HG03520 (cell line): ENCODE results near the gene OPN4.

Source experiments
- ATAC-seq: cut with Tn5 transposase; IDR thresholded peaks from one replicate; pipeline ENCODE4 v1.9.1; 2021; ENCODE audit warnings: mild to moderate bottlenecking, moderate library complexity; ENCODE audit not compliant: unreplicated experiment

Gene OPN4

DNA sequence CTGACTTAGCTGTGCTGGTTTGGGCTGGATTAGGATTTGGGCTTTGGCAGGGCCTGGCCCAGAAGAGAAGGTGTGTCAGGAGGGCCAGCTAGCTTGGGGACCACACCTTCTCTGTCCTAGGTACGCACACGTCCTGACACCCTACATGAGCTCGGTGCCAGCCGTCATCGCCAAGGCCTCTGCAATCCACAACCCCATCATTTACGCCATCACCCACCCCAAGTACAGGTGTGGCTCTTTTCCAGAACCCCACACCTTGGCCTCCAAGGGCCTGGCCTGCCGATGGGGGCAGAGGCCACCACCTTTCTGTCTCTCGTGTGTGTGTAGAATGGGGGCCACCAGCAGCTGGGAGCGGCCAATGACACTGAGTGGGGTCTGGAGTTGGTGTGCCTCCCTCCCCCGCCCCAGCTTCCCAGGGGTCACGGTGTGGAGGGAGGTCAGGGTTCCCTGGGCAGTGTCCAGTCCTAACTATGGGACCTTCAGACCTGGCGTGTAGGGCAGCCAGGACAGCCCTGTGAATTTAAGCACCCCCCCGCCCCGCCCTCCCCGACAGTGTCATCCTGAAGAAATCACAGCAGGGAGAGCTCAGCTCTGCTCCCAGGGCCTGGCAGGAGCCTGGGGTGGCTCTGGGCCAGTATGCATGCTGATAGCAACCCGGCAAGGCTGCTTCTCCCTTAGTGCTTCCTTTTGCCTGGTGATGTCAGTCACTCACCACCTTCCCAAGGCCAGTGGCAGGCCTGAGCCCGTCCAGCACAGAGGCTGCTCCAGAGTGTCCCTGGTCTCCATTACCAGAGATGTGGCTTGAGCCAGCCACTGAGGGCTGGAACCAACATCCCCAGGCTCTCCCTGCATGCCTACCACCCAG is 7.0 kb downstream of the OPN4 start:
- no peak for ATAC-seq

- no peak for ATAC-seq
Measured at GRCh38 chr10:86662186-86663045, 8.1 kb downstream of the OPN4 start.

- no peak for ATAC-seq
Measured at GRCh38 chr10:86663046-86663345, 8.6 kb downstream of the OPN4 start.

DNA sequence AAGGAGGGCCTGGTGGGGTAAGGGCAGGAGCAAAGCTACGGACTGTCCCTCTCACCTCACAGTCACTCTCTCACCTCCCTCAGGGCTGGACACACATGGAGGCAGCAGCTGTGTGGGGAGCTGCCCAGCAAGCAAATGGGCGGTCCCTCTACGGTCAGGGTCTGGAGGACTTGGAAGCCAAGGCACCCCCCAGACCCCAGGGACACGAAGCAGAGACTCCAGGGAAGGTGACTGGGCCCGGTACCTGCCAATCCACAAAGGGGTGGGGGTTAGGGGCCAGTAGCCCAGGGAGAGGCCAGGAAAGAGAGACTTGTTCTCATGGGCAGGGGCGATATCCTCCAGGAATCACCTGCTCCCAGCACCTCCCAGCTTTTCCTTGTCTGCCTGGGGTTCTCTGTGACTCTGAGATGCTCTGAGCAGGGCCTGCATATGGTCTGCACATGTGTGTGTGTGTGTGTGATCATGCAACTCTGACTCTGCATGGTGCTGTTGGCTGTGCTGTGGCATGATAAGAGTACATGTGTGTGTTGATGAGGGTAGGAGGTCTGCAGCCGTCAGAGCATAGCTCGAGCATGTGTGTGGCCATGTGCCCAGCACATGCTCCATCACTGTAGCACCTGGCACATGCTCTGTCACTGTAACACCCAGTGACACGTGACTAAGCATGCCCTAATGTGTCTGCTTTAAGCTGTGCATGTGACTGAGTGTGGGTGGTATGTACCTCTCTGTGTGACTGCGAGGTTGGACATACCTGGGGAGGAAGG is 9.4 kb downstream of the OPN4 start:
- no peak for ATAC-seq

- ATAC-seq = no peak
Measured at GRCh38 chr10:86664341-86665217, 10.2 kb downstream of the OPN4 start.

DNA sequence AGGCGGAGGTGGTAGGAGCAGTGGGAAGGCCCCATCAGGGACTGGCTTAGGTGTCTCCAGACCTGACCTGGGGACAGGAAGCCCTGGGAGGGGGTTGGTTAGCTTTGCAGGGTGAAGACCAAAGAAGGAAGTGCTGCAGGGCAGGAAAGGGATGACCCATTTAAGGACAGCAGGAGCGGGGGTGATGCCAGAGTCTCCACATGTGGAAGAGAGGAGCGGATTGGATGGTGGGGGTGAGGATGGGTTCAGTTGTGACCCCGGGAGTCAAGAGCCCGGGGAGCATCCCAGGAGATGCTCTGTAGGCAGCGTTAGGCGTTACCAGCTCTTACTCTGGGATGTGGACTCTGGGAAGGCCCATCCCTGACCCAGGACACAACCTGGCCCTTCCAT is 10.9 kb downstream of the OPN4 start:
- ATAC-seq = no peak

- no peak for ATAC-seq
Measured at GRCh38 chr10:86665868-86666267, 11.5 kb downstream of the OPN4 start.

DNA sequence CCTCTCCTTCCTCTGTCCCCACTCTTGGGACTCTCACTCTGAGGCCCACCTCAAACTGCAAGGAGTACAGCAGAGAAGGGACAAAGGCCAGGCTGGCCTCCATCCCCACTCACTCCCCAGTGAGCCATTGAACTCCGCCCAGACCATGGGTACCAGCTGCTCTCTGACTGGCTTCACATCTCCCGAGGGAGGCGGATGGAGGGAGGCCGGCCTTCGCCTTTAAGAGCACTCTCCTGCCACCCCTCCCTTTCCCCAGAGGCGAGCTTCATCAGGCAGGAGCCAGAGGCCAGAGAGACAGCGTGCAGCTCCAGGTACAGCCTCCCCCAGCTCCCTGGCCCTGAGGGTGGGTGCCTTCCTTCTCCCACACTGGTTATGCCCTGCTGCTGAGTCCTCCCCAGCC is 12.2 kb downstream of the OPN4 start:
- no peak for ATAC-seq

- ATAC-seq = no peak
Measured at GRCh38 chr10:86667421-86668181, 13.3 kb downstream of the OPN4 start.

- ATAC-seq = peak; percentile 48
Measured at GRCh38 chr10:86668297-86669165, 14.2 kb downstream of the OPN4 start, which contains the start of gene LDB3. Gene LDB3, plus strand, starts transcription at chr10:86668511. Its CDS starts 181 bp downstream, at chr10:86668692.

DNA sequence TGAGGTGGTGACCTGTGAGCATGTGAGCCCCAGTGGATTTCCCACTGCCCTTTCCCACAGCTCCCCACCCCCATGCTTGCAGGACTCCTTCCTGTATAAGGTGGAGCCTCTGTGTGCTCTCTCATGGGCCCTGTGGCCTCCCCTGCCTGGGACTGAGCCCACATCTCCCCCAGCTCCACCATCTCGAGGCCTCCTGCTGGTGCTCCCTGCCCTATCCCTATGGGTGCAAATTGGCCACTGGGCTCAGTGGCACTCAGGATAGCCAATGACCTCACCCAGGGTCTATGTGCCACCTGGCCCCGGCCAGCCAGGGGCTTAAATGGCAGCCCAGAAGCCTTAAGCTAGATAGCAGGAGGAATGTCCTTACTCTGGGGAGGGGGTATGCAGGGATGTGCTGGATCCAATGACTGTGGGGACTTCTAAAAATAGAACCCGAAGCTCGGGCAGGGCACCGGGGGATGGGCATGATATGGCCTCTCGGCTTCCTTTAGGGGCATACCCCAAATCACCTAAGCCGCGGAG is 16.0 kb downstream of the OPN4 start:
- no peak for ATAC-seq

DNA sequence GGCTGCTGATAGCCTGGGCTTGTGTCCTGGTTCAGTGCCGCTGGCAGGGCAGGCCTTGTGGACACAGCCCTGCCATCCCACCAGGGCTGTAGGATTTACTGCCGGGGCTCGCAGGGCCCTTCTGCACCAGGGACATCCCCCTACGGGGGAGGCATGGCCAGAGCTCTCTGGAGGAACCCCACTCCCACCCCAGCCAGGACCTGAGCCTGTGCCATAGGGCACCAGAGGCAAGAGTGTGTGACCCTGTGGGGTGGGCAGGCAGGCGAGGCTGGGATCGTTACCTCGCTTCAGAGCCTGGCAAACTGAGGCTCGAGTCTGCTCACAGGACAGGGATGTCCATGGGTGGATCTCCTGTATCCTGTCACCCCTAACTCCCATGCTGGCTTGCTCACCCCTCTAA is 16.5 kb downstream of the OPN4 start:
- ATAC-seq = no peak

DNA sequence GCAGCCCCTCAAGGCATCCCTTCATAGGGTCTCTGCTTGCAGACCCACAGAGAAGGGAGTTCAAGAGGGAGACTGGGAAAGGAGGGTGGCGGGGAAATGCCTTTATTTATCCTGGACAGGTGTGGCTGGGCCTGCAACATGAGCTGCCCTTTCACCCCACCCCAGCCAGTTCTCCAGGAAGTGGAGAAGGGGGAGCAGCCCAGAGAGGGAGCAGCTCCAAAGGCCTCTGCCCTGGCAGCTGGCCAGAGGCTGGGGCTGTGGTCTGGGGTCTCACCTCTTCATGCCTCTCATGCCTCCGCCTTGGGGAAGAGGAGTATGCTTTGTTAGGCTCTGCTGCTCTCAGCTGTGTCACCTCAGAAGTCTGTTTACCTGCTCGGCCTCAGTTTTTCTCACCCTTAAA is 17.1 kb downstream of the OPN4 start:
- ATAC-seq = no peak

GRCh38 chr10:86671985-86672710 is 17.8 kb downstream of the OPN4 start:
- ATAC-seq = no peak

DNA sequence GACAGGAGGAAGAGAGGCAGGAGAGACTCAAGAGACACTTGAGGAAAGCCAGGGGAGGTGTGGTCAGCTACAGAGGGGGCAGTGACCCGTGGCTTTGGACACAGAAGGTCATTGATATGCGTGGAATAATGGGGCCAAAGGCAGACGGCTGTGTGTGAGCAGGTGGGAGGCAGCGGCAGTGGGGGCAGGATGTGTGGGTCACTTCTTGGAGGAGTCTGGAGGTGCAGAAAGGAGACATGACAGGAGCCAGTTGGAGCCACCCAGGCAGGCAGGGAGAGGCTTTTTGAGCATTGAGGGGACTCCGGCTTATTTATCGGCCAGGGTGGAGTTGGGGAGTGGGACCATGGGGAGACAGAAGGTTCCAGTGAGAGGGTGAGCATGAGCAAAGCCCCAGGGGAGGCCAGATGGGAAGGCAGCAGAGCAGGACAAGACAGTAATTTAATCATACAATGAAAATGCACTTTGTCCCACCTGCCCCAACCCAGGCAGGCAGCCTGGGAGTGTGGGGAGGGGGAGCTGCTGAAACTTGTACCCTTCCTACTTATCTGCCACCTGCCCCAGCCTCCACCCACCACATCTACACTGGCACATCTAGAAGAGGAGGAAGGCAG is 19.0 kb downstream of the OPN4 start:
- no peak for ATAC-seq

DNA sequence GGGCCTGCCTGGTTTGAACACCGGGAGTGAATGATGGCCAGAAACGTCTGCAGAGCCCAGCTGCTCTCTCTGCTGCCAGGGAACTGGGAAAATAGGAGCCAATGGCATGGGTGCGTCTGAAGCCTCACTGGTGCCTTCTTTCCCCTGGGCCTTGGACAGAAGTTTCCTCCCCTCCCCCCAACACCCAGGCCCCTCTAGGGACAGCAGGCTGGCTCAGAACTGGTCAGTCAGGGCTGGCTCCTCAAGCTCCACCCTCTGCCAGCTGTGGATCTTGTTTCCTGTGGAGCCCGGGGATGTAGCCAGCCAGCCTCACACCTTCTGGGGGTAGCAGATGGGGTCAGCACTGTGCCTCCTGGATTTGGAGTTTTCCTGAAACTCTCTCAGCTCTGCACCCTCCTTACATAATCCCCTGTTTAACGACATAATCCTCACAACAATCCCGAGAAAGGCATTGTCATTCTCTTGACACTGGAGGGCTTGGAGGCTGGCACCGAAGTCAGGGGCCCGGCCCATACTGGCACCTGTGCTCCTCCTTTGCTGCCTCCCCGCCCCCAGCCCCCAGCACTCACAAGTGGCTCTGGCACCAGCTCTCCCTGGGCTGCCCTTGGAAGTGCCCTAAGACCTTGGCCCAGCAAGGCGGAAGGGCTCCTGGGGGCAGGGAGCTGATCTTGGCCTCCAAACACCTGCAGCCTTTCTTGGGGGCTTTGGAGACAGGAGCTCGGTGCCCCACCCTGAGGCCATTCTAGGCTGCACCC is 19.7 kb downstream of the OPN4 start:
- no peak for ATAC-seq

DNA sequence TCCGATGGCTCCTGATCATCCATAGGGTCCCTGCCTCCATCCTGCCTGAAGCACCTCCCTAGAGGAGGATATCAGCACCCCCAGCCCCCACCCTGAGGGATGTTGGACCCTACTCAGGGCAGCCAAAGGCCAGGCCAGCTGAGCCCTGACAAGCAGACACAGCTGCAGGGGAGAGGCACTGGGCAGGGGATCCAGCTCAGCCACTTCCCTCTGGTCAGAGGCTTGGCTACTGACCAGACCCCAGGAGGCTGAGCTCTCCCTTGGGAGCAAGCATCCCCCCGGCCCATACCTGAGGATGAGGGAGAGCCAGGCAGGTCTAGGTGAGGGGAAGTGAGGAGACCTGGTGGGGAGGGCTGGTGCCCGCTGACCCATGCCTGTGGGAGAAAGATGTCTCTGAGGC is 20.6 kb downstream of the OPN4 start:
- no peak for ATAC-seq
